Epithelial cell of proximal tubule (primary cell): ENCODE measurements around the gene NUDT3. TPM values are rescaled to one million over a fixed set of nuclear protein-coding genes. Genes with fewer than 3 reads are reported as not detected.

Source experiments
- DNase-seq: peaks from one replicate; pipeline ENCODE4 v3.0.0-alpha.2; 2011; ENCODE audit warnings: low read depth
- H3K4me3 ChIP-seq: 2 replicates; pipeline ENCODE4 v1.5.1; 2011; ENCODE audit warnings: low read depth, mild to moderate bottlenecking, low read length
- CTCF ChIP-seq: conservative IDR thresholded peaks from 2 replicates; pipeline ENCODE4 v1.5.1; 2012; ENCODE audit warnings: low read depth, mild to moderate bottlenecking, low read length
- total RNA-seq: library from RNA; depleted of rRNA; stranded (reverse); fragments of >200 nt; gene quantifications from 2 replicates; pipeline ENCODE4 v1.2.3, GENCODE V29; 2015

Gene NUDT3
- total RNA-seq, 1 donor from 2014 or later, result 16.7 TPM

DNA sequence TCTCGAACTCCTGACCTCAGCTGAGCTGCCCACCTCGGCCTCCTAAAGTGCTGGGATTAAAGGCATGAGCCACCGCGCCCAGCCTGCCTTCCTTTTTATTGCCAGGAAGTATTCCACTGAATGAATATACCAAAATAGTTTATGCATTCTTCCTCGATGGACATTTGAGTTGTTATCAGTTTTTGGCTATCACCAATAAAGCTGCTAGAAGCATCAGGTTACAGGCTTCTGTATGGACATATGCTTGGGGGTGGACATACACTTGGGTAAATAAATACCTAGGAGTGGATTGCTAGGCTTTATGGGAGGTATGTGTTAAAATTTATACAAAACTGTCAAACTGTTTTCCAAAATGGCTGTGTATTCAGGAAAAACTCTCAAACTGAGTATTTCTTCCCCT lies 43.4 kb upstream of the NUDT3 start:
- no peak overlapping the region for H3K4me3 ChIP-seq
- TF ChIP-seq CTCF, result no peak
- no peak for DNase-seq

DNA sequence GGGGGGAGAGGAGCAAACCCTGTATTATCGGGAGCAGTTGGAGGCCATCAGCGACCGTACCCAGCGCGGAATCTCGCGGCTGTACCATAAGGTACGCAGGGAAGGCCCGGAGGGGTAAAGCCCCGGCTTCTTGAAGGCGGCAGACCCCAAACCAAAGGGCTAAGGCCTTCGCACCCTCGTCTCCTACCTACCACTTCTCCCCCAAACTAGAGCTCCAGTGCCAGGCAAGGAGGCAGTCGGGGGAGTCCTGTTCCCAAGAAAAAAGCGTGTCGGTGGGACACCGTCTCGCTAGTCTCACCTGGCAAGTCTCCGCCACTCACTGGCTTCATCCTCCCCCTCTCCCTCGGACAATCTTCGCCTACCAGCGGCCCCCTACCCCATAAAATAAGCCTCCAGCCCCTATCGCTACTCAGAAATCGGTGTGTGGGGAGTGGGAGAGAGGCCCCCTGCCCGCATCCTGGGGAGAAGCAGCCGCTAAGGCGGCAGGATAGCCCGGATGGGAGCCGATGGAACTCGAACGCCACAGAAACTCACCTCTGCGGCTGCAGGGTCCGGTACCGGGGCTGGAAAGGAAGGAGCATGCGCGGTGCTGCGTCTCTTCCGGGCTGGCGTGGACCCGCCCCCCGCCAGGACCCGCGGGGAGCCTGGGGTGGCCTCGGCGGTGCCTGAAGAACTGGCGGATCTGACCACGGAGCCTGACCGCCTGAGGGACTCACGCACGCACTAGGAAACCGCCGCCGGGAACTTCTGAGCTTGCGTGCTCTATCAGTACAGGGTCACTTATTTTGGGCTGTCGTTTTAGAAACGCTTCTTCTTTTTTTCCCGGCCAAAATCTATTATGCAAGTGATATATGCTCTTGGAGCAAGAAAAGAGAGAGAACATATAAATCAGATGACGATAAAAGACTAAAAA lies 33.3 kb upstream of the NUDT3 start, which contains the start of gene RPS10:
RPS10 (minus strand) TSS at position 572 of the 913 bp plus-strand sequence. CDS start 848 bp downstream, outside the sequence.
- peak; percentile 25 for DNase-seq
- no peak for TF ChIP-seq CTCF
- H3K4me3 ChIP-seq, result peak within 1 kb of the TSS; percentile 99

DNA sequence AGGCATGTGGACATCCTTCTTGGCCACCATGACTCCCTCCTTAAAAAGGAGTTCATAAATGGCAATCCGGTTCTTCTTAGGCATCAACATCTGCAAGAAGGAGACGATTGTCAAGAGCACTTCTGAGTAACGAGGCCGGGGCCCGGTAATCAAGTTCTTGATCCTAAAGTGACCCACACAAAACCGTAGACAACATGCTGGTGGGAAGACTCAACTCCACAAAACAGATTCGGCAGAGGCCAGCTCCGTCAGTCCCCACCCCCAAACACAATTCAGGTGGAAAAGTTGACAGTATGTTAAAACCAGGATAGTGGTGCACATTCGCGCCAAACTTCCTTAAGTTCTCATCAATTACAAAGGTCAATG lies 32.6 kb upstream of the NUDT3 start:
- TF ChIP-seq CTCF, result no peak
- DNase-seq, result no peak
- H3K4me3 ChIP-seq, result peak overlapping the region; percentile 99

GRCh38 chr6:34424200-34425131 lies 32.0 kb upstream of the NUDT3 start:
- no peak for TF ChIP-seq CTCF
- no peak for DNase-seq
- peak overlapping the region; percentile 99 for H3K4me3 ChIP-seq

DNA sequence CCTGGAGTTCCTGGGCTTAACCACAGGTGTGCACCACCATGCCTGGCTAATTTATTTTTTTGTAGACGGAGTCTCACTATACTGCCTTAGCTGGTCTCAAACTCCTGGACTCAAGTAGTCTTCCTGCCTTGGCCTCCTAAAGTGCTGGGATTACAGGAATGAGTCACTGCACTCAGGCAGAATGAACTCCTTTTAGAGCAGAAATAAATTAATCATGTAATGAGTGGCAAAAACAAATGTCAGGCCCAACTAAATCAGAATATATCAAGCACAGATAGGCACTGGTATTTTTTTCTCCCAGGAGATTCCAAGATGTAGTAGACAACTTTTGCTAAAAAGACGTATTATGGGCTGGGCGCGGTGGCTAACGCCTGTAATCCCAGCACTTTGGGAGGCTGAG lies 30.8 kb upstream of the NUDT3 start:
- no peak for TF ChIP-seq CTCF
- no peak overlapping the region for H3K4me3 ChIP-seq
- DNase-seq, result no peak

DNA sequence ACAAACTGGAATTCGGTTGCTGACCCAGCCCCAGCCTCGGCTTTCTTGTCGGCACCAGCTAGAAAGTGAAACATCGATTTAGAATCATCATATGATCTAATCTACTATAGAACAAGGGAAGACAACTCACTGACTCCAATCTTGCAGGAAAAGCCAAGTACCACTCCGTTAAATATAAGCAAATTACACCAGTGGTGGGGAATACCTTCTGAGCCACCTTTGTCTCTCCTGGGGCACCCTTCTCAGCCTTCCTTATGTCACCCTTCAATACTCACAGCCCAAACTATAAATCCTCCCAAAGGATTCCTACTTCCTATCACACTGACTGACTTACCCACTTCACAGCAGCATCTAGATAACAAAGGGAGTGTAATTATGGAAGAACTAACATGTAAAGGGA lies 25.9 kb upstream of the NUDT3 start:
- TF ChIP-seq CTCF, result no peak
- DNase-seq, result no peak
- H3K4me3 ChIP-seq, result no peak overlapping the region
